HG03565 (cell line): ENCODE measurements around the gene TMEM161A.
"Not testable (repeated sequence)": the region's sequence is repeated elsewhere in the genome, so short reads cannot be mapped to it uniquely, and the experiment has no call there.

Experiments used
- ATAC-seq: cut with Tn5 transposase; IDR thresholded peaks from one replicate; pipeline ENCODE4 v1.9.1; 2021; ENCODE audit warnings: mild to moderate bottlenecking, moderate library complexity; ENCODE audit not compliant: unreplicated experiment

Gene TMEM161A

DNA sequence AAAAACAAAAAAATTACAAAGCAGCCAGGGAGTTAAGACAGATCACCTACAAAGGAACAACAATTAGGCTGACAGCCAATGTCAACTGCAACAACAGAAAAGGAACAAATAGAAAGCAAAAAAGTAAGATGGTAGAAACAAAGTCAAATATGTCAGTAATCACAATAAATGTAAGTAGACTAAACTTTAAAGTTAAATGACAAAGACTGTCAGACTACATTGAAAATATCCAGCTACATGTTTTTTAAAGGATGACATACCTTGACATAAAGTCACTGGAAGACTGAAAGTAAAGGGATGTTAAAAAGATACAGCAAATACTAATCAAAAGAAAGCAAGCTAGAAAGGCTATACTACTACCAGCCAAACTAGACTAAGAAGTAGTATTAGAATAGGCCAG is 14.9 kb downstream of the TMEM161A start:
- ATAC-seq = no peak

DNA sequence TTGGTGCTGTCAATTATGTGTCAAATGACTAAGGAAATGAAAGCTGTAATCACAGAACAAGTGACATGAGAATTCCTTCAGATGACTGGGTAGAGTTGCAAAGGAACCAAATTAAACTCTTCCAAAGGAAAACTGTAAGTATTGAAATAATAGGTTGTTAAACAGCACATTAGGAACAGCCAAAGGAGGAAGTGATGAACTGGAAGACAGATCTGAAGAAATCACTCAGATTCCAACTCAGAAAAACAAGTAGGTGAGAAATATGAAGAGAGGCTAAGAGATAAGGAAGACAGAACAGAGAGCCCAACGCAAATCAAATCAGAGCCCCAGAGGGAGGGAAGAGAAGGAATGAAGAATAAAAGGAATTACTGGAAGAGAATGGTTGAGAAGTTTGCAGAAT is 15.4 kb downstream of the TMEM161A start:
- no peak for ATAC-seq

DNA sequence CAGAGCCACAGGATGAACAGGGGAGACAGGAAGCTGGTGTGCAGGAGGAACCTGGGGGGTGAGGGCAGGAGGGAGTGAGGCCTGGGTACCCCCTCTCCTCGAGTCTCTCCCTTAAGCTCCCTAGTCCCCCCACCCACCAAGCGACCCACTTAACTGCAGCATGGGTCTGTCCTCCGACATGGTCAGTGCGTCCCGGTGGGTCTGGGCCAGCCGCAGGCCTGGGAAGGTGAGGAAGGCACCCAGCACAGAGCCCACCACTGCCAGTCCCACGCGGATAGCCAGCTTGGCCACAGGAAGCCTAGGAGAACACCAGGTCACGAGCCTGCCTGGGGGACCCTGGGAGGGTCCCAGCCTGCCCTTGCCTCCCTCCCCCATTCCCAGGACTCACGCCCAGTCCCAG is 16.9 kb downstream of the TMEM161A start:
- no peak for ATAC-seq

DNA sequence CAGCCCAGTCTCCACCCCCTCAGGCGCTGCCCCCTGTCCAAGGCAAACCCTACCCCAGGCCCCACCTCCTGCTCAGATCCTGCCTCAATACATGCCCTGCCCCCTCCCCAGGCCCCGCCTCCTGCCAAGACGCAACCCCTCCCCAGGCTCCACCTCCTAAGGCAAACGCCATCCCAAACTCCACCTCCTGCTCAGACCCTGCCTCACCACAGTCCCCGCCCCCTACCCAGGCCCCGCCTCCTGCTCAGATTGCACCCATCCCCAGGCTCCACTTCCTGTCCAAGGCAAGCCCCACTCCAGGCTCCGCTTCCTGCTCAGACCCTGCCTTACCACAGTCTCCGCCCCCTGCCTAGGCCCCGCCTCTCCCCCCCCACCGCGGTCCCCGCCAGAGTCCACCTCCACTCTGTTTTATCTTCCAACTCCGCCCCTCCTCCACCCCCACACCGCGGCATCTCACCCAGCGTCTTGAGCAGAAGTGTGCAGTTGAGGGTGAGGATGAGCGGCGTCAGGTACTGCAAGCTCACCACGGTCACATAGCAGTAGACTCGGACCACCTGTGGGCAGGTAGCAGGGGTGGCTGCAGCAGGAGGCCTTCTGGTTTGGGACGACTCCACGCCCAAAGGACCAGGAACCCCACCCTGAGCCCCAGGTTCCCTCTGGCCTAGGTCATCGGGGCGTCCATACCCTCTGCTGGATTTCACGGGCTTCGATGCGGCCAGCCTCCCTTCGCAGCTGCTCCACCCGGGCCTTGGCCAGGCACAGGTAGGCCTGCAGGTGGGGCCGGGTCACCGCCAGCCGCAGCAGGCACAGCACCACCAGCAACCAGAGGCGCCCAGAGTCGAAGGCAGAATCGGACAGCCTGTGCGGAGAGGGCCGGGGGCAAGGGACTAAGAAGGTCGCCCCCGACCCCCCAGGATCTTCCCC is 17.7 kb downstream of the TMEM161A start:
- ATAC-seq = no peak

DNA sequence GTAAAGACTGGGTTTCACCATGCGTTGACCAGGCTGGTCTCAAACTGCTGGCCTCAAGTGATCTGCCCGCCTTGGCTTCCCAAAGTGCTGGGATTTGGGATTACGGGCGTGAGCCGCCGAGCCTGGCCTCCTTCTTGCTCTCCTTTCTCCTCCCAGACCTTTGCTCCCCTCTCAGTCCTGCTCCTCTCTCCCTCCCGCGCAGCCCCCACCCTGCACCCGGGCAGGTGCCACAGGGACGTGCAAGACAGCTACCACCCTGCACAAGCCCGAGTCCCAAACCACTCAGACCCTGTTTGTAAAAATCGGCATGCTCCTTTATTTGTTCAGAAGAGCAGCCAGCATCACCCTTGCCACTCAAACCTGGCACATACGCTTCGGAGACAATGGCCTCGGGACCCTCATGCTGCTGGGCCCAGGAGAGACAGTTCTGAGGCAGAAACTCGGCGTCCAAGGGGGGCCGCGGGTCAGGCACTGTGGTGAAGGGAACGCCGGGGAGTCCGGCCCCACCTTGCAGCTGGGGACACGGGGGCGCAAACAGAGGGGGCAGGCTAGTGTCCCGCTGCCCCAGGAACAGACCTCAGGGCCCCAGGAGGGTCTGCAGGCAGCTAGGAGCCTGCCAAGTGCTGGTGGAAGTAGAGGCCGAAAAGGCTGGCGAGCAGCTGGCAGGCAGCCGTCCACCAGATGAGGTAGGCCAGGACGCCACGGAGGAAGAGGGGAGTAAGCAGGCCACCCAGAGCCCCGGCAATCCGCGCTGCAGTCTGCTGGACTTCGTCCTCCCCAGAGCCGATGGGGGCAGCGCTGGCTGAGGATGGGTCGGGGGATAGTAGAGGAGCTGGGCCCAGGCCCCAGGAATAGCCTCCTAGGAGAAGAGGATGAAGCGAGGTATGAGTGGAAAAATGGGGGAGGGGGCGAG is 18.7 kb downstream of the TMEM161A start:
- no peak for ATAC-seq

DNA sequence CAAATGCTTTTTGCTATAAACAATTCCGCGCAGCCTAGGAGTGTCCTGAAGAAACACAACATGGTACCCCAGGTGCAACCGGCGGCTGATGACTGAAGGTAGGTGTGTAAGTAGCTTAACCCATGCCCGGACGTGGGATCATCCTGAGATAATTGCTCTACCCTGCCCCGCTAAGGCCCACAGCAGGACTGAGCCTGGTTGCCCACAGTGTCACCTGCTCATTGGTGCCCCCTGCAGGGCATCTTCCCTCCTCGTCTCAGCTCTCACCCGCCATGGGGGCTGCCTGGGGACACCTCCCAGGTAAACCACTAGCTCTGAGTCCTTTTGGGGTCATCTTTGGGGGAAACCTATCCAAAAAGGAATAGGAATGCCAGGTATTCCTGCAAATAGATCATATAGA is 22.3 kb downstream of the TMEM161A start:
- ATAC-seq = no peak

DNA sequence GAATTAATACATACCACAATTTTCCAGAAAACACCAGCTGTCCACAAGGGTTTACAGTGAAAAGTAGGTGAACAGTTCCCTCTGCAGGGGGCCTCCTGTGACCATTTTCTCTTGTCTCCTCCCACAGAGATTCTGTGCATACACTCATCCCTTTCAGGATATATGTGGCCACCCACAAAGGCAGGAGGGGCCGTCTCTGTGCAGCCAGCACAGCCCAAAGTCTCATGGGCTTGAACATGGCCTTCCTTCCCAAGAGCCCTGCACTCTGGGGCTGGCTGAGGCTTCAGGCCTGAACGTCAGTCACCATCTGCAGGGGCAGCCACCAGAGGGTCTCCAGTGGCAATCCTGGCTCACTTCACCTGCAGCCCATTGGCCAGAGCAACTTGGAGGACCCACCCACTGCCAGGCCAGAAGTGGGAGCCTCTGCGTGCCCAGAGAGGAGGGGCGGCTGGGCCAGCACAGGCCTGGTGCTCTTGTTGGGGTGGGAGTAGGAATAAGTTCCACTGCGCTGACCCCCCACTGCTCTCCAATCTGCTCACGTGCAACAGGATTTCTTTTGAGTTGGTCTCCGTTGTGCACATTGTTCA is 25.1 kb downstream of the TMEM161A start:
- ATAC-seq = no peak

DNA sequence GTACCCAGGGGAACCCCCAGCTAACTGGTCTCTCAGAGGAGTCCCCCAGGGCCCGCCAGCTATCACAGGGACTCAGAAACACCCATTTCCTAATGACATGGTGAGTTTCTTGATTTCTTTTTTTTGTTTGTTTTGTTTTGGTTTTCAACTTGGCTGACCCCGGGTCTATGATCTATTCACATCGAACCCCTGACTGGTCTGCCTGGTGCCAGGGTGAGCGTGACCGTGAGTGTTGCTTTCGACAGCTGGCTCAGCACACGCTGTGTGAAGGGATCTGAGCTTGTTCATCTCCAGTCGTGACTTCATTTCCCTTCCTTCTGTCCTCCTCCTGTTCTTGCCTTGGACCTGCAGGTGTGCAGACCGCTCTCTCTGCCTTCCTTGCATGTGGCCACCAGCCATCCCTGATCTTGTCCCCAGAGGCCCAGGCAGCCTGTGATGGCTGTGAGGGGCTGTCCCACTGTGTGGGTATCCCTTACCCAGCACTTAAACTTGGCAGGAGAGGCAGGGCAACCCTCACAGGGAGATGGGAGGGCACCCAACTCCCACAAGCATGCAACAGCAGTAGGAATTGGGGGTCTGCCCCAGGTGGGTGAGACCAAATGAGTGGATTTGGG is 26.2 kb downstream of the TMEM161A start:
- ATAC-seq = no peak

DNA sequence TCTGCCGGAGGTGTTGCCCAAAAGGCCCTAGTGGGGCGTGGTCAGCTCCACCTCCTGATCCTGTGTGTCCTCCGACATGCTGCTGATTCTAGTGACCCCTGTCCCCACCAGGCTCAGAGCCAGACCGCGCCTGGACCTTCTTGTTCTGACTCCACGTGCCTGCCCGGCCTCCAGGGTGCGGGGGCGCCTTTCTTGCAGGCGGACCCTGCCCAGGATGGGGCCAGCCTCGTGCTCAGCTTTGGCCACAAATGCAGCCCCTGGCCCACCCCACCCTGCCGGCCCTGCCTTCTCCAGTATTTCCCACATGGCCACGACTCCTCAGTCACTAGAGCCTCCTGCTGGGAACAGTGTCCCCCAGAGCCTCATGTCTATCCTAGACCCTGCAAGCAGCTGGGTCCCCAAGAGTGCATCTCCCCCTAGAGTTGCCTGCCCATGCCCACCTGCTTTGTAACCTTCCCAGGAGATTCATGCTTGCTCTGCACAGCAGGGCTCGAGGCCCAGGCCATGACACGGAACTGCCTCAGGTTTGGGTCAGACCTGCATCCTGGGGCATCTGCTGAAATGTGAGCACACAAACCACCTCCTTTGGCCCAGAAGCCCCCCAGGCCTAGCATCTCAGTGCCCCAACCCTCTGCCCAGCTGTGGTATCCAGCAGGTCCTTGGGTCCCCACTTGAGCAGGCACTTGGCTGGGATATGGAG is 27.0 kb downstream of the TMEM161A start:
- ATAC-seq = no peak

DNA sequence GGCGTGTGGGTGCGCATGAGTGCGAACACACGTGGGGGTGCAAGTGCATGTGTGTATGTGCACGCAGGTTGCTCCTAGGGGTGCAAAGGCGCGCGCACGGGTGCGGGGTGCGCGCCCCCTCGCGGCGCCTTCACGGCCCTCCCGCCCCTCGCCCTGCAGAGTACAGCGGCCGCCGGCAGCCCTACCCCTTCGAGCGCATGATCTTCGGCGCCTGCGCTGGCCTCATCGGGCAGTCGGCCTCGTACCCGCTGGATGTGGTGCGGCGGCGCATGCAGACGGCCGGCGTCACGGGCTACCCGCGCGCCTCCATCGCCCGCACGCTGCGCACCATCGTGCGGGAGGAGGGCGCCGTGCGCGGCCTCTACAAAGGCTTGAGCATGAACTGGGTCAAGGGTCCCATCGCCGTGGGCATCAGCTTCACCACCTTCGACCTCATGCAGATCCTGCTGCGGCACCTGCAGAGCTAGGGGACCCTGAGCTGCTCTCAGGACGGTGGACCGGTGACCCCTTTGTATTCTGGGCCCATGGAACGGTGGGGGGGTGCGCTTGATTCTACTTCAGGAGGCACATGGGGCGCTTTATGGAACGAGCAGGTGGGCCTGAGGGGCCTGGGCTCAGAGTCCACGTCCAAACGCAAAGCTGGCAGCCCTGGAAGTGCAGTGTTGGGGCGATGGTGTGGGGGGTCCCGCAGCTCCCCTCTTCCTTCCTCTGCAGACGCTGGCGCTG is 27.7 kb downstream of the TMEM161A start:
- ATAC-seq = no peak

DNA sequence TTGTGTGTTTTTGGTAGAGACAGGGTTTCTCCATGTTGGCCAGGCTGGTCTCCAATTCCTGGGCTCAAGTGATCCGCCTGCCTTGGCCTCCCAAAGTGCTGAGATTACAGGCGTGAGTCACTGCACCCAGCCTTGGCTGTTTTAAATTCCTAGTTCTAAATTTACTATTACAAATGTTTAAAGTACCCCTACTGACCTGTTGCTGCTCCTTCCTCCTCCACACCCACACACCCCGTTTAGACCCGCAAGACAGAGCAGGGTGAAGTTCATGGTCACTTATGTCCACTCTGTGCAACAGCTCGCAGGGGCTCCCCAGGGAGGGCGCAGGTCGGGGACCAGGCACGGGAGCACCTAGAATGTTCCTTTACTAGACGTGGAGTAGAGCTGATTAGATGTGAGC is 28.7 kb downstream of the TMEM161A start:
- ATAC-seq = no peak

DNA sequence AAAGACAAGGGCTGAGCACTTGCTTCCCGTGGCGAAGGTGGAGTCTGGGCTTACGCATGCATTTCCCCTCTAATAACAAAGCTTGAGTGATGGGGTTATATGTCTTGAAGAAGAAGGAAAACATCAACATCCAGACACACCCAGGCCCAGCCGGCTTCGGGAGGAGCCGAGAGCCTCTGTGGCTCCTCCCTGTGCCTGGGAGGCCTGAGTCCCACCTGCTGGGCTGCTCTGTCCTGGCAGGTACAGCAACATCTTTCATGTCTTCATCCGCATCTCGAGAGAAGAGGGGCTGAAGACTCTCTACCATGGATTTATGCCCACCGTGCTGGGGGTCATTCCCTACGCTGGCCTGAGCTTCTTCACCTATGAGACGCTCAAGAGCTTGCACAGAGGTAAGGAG is 30.6 kb downstream of the TMEM161A start:
- no peak for ATAC-seq

DNA sequence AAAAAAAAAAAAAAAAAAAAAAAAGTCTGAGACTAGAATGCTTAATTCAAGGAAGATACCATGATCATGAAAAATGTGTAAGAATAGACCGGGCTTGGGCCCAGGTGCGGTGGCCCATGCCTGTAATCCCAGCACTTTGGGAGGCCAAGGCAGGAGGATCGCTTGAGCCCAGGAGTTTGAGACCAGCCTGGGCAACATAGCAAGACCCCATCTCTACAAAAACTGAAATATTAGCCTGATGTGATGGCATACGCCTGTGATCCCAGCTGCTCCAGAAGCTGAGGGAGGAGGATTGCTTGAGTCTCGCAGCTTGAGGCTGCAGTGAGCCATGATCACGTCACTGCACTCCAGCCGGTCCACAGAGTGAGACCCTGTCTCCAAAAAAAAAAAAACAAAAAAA is 31.3 kb downstream of the TMEM161A start:
- ATAC-seq = not testable (repeated sequence)

DNA sequence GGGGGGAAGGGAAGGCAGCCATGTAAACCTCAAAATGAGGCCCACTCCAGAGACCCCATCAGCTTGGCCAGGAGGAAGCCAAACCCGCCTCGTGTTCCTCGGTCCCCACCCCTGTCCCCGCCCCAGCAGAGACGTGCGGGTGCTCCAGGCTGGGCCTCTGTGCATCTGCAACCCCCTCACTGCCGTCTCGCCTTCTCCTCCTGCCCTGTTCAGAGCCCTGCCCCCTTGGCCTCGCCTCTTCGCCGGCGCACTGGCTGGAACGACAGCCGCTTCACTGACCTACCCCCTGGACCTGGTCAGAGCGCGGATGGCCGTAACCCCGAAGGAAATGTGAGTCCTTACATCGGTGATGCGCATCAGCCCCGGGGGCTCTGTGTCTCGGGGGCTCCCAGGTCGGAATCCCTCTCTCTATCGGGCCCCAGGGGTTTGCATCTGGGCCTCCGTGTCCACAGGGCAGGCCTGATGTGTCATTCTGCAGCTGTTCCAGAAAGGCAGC is 32.2 kb downstream of the TMEM161A start:
- ATAC-seq = no peak

DNA sequence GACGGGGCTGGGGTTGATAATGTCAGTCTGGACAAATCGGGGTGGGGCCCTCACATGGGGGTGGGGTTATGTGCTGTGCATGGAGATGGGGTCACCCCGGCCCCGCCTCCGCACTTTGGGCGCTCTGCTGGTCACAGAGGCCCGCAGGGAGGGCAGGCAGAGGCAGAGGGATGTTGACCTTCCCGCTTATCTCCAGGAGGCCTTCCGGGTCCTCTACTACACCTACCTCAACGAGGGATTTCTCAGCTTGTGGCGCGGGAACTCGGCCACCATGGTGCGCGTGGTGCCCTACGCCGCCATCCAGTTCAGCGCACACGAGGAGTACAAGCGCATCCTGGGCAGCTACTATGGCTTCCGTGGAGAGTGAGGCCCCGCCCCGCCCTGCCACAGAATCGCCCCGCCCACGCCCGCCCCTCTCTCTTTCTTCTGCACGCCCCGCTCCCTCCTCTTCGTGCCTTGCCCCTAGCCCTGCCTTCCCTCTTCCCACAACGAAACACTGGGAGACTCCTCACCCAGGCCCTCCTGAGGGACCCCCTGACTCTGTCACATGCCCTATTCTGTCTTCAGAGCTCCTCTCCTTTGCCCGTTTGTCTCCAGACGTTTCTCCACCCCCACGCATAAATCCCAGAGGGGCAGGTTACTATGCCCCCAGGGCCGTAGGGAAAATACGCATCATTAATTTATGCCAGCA is 32.8 kb downstream of the TMEM161A start:
- no peak for ATAC-seq

DNA sequence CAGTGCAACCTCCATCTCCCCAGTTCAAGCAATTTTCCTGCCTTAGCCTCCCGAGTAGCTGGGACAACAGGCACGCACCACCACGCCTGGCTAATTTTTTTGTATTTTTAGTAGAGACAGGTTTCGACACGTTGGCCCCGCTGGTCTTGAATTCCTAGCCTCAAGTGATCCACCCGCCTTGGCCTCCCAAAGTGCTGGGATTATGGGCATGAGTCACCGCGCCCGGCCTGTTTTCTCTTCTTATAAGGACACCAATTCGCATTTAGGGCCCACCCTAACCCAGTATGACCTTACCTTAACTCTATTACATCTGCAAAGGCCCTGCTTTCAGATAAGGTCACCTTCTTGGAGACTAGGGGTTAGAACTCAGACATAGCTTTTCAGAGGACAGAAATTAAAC is 35.1 kb downstream of the TMEM161A start:
- ATAC-seq = no peak

DNA sequence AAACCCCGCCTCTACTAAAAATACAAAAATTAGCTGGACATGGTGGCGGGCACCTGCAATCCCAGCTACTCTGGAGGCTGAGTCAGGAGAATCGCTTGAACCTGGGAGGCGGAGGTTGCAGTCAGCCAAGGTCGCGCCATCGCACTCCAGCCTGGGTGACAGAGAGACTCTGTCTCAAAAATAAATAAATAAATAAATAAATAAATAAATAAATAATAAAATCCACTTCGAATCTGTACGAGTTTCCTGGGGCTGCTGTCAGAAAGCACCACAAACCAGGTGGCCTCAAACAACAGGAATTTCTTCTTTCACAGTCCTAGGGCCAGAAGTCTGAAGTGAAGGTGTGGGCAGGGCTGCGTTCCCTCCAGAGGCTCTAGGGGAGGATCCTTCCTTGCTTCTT is 35.7 kb downstream of the TMEM161A start:
- ATAC-seq = not testable (repeated sequence)

DNA sequence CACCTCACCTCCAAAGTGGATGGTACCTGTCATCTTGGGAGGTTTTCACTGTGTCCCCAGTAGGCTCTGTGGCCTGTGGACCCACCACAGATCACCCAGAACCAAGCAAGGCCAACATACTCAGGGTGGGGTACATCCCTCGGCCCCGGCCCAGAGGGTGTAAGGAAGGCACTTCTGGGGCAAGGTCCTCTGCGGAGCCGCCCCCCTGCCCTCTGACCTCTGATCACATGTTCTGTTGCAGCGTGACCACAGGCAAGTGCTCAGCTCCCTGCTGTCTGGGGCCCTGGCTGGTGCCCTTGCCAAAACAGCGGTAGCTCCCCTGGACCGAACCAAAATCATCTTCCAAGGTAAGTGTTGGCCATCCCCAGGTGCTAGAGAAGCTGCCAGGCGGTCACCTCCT is 36.7 kb downstream of the TMEM161A start:
- ATAC-seq = no peak
